Left ventricle myocardium inferior (tissue), 1 donor: ENCODE measurements around the gene SPCS3. TPM values are rescaled to one million over a fixed set of nuclear protein-coding genes. Genes with fewer than 3 reads are reported as not detected.
A peak's percentile ranks its signal among the peaks of the same experiment; 100 is the strongest.
"Not testable (repeated sequence)": the region's sequence is repeated elsewhere in the genome, so short reads cannot be mapped to it uniquely, and the experiment has no call there.

Experiments
- DNase-seq: peaks from one replicate; pipeline ENCODE4 v3.0.0-alpha.2; 2020
- H3K27ac ChIP-seq: fragments of 200-600 bp; replicated peaks from 2 replicates; pipeline ENCODE4 v1.8.0; 2021
- H3K27me3 ChIP-seq: fragments of 200-600 bp; 2 replicates; pipeline ENCODE4 v1.8.0; 2021; ENCODE audit warnings: low read depth
- H3K36me3 ChIP-seq: fragments of 200-600 bp; 2 replicates; pipeline ENCODE4 v1.8.0; 2021
- H3K4me1 ChIP-seq: fragments of 200-600 bp; 2 replicates; pipeline ENCODE4 v1.8.0; 2021
- H3K4me3 ChIP-seq: fragments of 200-600 bp; 2 replicates; pipeline ENCODE4 v1.8.0; 2021; ENCODE audit warnings: mild to moderate bottlenecking, moderate library complexity
- H3K9me3 ChIP-seq: fragments of 200-600 bp; replicated peaks from 2 replicates; pipeline ENCODE4 v1.8.0; 2021
- intact Hi-C: fragments of 100-400 bp; cut with micrococcal nuclease; formaldehyde crosslinking; loops from one replicate; pipeline ENCODE4 v1.11.0; 2022
- total RNA-seq: library from RNA; stranded (reverse); fragmentation: NEBNext Ultra II Directional; extraction: Animal tissue kit (Norgen Biotek cat#: 25700); gene quantifications from one replicate; pipeline ENCODE4 v1.2.1, GENCODE V29; 2021
- TF ChIP-seq, protein P1 (sequence below): fragments of 200-600 bp; IDR thresholded peaks from 2 replicates; pipeline ENCODE4 v1.8.0; 2021; ENCODE audit warnings: antibody characterized with exemption, mild to moderate bottlenecking, borderline replicate concordance
- donor health status: DM: no; HTN: yes; CAD: no; lungs with severe emphysema.

Gene SPCS3
- total RNA-seq, 1 donor from 2014 or later = 91.8 TPM

DNA sequence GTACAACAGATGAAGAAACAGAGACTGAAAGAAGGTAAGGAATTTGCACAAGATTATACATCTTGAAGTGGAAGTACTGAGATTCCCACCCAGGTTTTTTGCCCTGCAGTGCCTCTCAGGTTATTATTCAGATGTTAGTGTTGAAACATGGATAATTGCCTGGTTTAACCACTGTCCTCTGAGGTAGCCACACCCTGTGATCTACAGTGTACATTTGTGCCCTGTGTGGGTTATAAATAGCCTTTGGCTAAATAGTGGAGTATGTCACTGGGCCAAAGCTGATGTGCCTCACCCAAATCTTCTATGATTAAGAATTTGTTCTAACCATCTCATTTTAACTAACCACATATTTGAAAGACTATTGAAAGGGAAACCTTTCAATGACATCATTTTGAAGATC is 45.3 kb upstream of the SPCS3 start:
- DNase-seq = no peak
- Histone ChIP-seq H3K9me3 (no peaks in the 10 kb centered on the region), H3K4me3 (no peak overlapping the region), H3K27me3 (no peaks in the 10 kb centered on the region), H3K4me1 (no peaks in the 10 kb centered on the region), H3K27ac (no peak overlapping the region), H3K36me3 (no peaks in the 10 kb centered on the region)
- TF ChIP-seq, protein P1, sequence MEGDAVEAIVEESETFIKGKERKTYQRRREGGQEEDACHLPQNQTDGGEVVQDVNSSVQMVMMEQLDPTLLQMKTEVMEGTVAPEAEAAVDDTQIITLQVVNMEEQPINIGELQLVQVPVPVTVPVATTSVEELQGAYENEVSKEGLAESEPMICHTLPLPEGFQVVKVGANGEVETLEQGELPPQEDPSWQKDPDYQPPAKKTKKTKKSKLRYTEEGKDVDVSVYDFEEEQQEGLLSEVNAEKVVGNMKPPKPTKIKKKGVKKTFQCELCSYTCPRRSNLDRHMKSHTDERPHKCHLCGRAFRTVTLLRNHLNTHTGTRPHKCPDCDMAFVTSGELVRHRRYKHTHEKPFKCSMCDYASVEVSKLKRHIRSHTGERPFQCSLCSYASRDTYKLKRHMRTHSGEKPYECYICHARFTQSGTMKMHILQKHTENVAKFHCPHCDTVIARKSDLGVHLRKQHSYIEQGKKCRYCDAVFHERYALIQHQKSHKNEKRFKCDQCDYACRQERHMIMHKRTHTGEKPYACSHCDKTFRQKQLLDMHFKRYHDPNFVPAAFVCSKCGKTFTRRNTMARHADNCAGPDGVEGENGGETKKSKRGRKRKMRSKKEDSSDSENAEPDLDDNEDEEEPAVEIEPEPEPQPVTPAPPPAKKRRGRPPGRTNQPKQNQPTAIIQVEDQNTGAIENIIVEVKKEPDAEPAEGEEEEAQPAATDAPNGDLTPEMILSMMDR = no peak
- intact Hi-C loops = loop anchor here (10.0 kb wide), 1 partner anchor 120 kb away; no protein-coding TSS in a partner anchor

DNA sequence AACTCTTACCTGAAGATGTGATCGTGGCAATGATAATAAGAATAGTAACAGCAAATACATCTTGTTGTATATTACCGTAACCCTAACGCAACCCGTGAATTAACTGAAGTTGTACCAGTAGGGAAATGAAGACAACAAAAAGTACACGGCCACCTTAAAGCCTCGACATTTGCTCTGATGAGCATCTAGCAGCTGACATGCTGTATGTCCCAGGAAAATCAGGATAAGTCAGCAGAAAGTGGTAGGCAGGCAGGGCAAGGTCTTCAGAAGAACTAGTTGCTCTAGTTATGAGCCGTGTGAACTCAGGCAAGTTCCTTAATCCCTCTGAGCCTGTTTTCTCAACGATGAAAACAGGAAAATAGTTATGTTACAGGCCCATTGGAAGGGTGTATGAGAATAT is 43.1 kb upstream of the SPCS3 start:
- H3K27me3 ChIP-seq = no peaks in the 10 kb centered on the region
- no peaks in the 10 kb centered on the region for H3K4me1 ChIP-seq
- no peak for DNase-seq
- no peak overlapping the region for H3K27ac ChIP-seq
- TF ChIP-seq, protein P1 = no peak
- intact Hi-C loops = loop anchor here (10.0 kb wide), 1 partner anchor 122 kb away; no protein-coding TSS in a partner anchor
- H3K36me3 ChIP-seq = no peaks in the 10 kb centered on the region
- H3K9me3 ChIP-seq = no peaks in the 10 kb centered on the region
- H3K4me3 ChIP-seq = no peak overlapping the region

DNA sequence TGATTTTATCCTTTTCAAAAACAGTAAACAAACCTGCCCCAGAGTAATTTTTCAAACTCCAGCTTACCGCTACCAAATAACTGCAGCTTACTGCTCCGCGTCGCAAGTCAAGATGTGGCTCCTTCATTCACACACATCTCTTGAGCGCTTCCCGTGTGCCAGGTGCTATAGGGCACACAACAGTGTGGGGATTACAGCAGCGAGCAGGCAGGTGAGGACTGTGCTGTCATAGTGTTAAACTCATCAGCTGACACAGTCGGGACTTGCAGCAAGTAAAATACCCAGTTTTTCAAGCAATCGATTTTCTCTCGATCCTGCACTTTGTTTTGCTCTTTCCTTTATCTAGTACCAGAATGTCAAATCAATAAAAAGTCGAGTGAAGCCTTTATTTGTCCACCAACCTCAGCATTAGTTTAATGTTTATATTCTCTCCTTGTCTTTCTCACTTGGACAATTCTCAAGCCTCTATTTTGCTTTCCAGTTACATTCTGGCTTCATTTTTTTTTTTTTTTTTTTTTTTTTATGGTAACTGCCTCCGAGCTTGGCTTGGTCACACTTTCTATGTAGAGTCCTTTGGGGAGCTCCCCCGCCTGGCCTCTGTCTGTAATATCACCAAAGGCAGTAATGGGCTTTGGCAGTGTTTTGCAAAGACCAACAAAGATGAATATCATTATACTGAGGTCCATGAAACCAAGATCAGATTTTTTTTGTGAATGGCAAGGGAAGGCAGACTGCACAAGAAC is 42.4 kb upstream of the SPCS3 start:
- no peaks in the 10 kb centered on the region for H3K9me3 ChIP-seq
- peak; percentile 37 for DNase-seq
- no peak overlapping the region for H3K27ac ChIP-seq
- H3K36me3 ChIP-seq = no peaks in the 10 kb centered on the region
- TF ChIP-seq, protein P1 = peak; percentile 69
- no peaks in the 10 kb centered on the region for H3K27me3 ChIP-seq
- no peaks in the 10 kb centered on the region for H3K4me1 ChIP-seq
- no peak overlapping the region for H3K4me3 ChIP-seq
- intact Hi-C loops = loop anchor here (10.0 kb wide), 1 partner anchor 123 kb away; no protein-coding TSS in a partner anchor

DNA sequence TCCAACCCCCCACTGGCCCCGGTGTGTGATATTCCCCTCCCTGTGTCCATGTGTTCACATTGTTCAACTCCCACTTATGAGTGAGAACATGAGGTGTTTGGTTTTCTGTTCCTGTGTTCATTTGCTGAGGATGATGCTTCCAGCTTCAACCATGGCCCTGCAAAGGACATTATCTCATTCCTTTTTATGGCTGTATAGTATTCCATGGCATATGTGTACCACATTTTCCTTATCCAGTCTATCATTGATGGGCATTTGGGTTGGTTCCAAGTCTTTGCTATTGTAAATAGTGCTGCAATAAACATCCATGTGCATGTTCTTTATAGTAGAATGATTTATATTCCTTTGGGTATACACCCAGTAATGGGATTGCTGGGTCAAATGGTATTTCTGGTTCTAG is 40.2 kb upstream of the SPCS3 start:
- H3K36me3 ChIP-seq, H3K27ac ChIP-seq, H3K9me3 ChIP-seq, H3K4me1 ChIP-seq, DNase-seq, H3K27me3 ChIP-seq, H3K4me3 ChIP-seq: not testable (repeated sequence)
- intact Hi-C loops = loop anchor here (10.0 kb wide), 1 partner anchor 125 kb away; no protein-coding TSS in a partner anchor

DNA sequence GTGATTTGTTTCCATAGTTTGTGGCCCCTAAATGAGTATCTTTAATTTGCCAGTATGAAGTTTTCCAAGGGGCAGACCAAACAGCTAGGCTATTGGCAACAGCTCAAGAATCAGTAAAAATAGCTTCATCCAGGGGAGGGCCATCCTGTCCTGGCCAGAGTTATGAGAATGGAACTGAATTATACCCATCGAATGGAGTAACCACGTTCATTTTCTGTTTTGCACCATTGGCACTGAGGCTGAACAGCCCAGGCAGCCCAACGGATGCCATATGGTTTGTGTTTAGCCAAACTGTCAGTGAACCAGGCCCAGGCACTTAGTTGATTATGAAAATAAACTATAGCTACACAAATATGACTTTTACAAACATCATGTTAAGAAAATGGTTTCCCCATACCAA is 33.0 kb upstream of the SPCS3 start:
- DNase-seq = no peak
- H3K27me3 ChIP-seq = no peaks in the 10 kb centered on the region
- no peak overlapping the region for H3K4me3 ChIP-seq
- intact Hi-C loops = no loop called here
- H3K27ac ChIP-seq = no peak overlapping the region
- H3K9me3 ChIP-seq = no peaks in the 10 kb centered on the region
- peaks cover 12% of the 10 kb centered on the region for H3K4me1 ChIP-seq
- no peaks in the 10 kb centered on the region for H3K36me3 ChIP-seq
- TF ChIP-seq, protein P1 = no peak

DNA sequence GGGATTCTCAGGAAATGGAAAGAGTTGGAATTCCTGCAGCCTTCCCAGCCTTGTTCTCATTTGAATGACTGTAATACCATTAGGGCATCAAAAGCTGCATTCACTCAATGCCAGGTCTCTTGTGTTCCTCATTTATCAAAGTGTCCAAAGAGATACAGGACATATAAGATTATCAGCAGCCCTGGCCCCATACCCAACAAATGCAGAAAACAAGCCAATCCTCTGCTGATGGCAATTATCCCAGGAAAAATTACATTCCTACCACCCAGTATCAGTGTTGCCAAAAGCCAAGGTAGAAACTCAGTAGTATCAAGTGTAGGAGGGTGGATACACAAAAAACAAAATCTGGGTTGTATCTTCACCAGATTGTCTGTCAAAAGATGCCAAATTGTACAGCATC is 32.2 kb upstream of the SPCS3 start:
- Histone ChIP-seq H3K4me3 (no peak overlapping the region), H3K27me3 (no peaks in the 10 kb centered on the region), H3K9me3 (no peaks in the 10 kb centered on the region), H3K36me3 (no peaks in the 10 kb centered on the region), H3K4me1 (peaks cover 12% of the 10 kb centered on the region), H3K27ac (no peak overlapping the region)
- intact Hi-C loops = no loop called here
- TF ChIP-seq, protein P1 = no peak
- DNase-seq = no peak
